HL-60 (cell line): ENCODE data around the gene SOX4.

Experiments
- GABPA ChIP-seq: IDR thresholded peaks from 2 replicates; pipeline ENCODE4 v1.6.1; 2012; ENCODE audit warnings: low read depth
- POLR2AphosphoS5 ChIP-seq: IDR thresholded peaks from 2 replicates; pipeline ENCODE4 v1.6.1; 2012; ENCODE audit warnings: low read depth
- TF ChIP-seq, protein P1 (sequence below): IDR thresholded peaks from one replicate; pipeline ENCODE4 v1.5.1; 2011; ENCODE audit warnings: low read length, control low read depth, inconsistent platforms; ENCODE audit not compliant: insufficient read depth
- TF ChIP-seq, protein P2 (sequence below): IDR thresholded peaks from 2 replicates; pipeline ENCODE4 v1.6.1; 2012; ENCODE audit warnings: low read depth; ENCODE audit not compliant: insufficient replicate concordance

DNA sequence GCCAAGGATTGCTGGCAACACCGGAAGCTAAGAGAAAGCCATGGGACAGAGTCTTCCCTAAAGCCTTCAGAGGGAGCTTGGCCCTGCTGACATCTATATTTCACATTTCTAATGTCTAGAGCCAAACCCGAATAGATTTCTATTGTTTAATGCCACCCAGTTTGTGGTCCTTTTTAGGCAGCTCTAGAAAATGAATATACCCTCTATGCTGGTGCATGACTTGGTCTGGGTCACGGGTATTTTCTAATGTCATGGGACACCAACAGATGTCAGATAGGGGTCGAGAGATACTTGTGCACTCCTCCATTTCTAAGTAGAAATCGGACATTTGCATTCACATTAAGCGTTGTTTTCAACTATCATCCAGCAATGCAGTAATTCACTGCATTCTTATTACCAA, 37.0 kb upstream of the SOX4 start:
- TF ChIP-seq, protein P1, sequence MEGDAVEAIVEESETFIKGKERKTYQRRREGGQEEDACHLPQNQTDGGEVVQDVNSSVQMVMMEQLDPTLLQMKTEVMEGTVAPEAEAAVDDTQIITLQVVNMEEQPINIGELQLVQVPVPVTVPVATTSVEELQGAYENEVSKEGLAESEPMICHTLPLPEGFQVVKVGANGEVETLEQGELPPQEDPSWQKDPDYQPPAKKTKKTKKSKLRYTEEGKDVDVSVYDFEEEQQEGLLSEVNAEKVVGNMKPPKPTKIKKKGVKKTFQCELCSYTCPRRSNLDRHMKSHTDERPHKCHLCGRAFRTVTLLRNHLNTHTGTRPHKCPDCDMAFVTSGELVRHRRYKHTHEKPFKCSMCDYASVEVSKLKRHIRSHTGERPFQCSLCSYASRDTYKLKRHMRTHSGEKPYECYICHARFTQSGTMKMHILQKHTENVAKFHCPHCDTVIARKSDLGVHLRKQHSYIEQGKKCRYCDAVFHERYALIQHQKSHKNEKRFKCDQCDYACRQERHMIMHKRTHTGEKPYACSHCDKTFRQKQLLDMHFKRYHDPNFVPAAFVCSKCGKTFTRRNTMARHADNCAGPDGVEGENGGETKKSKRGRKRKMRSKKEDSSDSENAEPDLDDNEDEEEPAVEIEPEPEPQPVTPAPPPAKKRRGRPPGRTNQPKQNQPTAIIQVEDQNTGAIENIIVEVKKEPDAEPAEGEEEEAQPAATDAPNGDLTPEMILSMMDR: no peak
- TF ChIP-seq, protein P2, sequence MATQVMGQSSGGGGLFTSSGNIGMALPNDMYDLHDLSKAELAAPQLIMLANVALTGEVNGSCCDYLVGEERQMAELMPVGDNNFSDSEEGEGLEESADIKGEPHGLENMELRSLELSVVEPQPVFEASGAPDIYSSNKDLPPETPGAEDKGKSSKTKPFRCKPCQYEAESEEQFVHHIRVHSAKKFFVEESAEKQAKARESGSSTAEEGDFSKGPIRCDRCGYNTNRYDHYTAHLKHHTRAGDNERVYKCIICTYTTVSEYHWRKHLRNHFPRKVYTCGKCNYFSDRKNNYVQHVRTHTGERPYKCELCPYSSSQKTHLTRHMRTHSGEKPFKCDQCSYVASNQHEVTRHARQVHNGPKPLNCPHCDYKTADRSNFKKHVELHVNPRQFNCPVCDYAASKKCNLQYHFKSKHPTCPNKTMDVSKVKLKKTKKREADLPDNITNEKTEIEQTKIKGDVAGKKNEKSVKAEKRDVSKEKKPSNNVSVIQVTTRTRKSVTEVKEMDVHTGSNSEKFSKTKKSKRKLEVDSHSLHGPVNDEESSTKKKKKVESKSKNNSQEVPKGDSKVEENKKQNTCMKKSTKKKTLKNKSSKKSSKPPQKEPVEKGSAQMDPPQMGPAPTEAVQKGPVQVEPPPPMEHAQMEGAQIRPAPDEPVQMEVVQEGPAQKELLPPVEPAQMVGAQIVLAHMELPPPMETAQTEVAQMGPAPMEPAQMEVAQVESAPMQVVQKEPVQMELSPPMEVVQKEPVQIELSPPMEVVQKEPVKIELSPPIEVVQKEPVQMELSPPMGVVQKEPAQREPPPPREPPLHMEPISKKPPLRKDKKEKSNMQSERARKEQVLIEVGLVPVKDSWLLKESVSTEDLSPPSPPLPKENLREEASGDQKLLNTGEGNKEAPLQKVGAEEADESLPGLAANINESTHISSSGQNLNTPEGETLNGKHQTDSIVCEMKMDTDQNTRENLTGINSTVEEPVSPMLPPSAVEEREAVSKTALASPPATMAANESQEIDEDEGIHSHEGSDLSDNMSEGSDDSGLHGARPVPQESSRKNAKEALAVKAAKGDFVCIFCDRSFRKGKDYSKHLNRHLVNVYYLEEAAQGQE: no peak
- no peak for TF ChIP-seq POLR2AphosphoS5
- TF ChIP-seq GABPA: no peak
